H9 (cell line): Measurements from ENCODE around the gene WWC1. TPM values are rescaled to one million over a fixed set of nuclear protein-coding genes. Genes with fewer than 3 reads are reported as not detected.

Experiments used
- DNase-seq: peaks from one replicate; pipeline ENCODE4 v3.0.0-alpha.2; 2017
- H2AFZ ChIP-seq: one replicate; pipeline ENCODE4 v1.6.1; 2013; ENCODE audit warnings: mild to moderate bottlenecking, low read length, control low read depth, moderate library complexity
- H2AK5ac ChIP-seq: 2 replicates; pipeline ENCODE4 v1.6.1; 2013; ENCODE audit warnings: low read length, control low read depth, mixed read lengths; ENCODE audit not compliant: insufficient read length
- H2BK120ac ChIP-seq: one replicate; pipeline ENCODE4 v1.6.1; 2013; ENCODE audit warnings: low read depth, mild to moderate bottlenecking, low read length, control low read depth, inconsistent platforms; ENCODE audit not compliant: poor library complexity, severe bottlenecking
- H2BK12ac ChIP-seq: 2 replicates; pipeline ENCODE4 v1.6.1; 2013; ENCODE audit warnings: low read length, control low read depth, mixed read lengths, low read depth; ENCODE audit not compliant: insufficient read length
- H2BK15ac ChIP-seq: 2 replicates; pipeline ENCODE4 v1.6.1; 2013; ENCODE audit warnings: low read depth, low read length, control low read depth
- H2BK20ac ChIP-seq: one replicate; pipeline ENCODE4 v1.6.1; 2013; ENCODE audit warnings: low read depth, mild to moderate bottlenecking, low read length, control low read depth, inconsistent platforms; ENCODE audit not compliant: poor library complexity, severe bottlenecking
- H2BK5ac ChIP-seq: 2 replicates; pipeline ENCODE4 v1.6.1; 2013; ENCODE audit warnings: low read length, control low read depth, mixed read lengths; ENCODE audit not compliant: insufficient read length
- H3K14ac ChIP-seq: 2 replicates; pipeline ENCODE4 v1.6.1; 2013; ENCODE audit warnings: low read length, control low read depth; ENCODE audit not compliant: insufficient read depth
- H3K18ac ChIP-seq: 2 replicates; pipeline ENCODE4 v1.6.1; 2013; ENCODE audit warnings: low read depth, mild to moderate bottlenecking, mixed read lengths, low read length, control low read depth; ENCODE audit not compliant: insufficient read length
- H3K23ac ChIP-seq: 2 replicates; pipeline ENCODE4 v1.6.1; 2013; ENCODE audit warnings: low read length, control low read depth, mixed read lengths, low read depth; ENCODE audit not compliant: insufficient read length
- H3K23me2 ChIP-seq: 2 replicates; pipeline ENCODE4 v1.6.1; 2013; ENCODE audit warnings: low read depth, mild to moderate bottlenecking, mixed read lengths, low read length, control low read depth; ENCODE audit not compliant: insufficient read length, poor library complexity, severe bottlenecking
- H3K27ac ChIP-seq: 2 replicates; pipeline ENCODE4 v1.5.1; 2013; ENCODE audit warnings: low read length, control low read depth, mixed read lengths, low read depth; ENCODE audit not compliant: insufficient read length
- H3K27me3 ChIP-seq: 2 replicates; pipeline ENCODE4 v1.6.1; 2013; ENCODE audit warnings: low read length, control low read depth, inconsistent platforms; ENCODE audit not compliant: insufficient read depth
- H3K4ac ChIP-seq: 2 replicates; pipeline ENCODE4 v1.6.1; 2013; ENCODE audit warnings: low read depth, mild to moderate bottlenecking, control low read depth, inconsistent platforms, low read length, moderate library complexity
- H3K4me1 ChIP-seq: 2 replicates; pipeline ENCODE4 v1.6.1; 2013; ENCODE audit warnings: low read length, control low read depth, inconsistent platforms; ENCODE audit not compliant: insufficient read depth
- H3K4me2 ChIP-seq: 2 replicates; pipeline ENCODE4 v1.6.1; 2013; ENCODE audit warnings: low read length, control low read depth, mixed read lengths; ENCODE audit not compliant: insufficient read length, insufficient read depth
- H3K56ac ChIP-seq: 2 replicates; pipeline ENCODE4 v1.6.1; 2013; ENCODE audit warnings: low read depth, mild to moderate bottlenecking, mixed read lengths, low read length, control low read depth; ENCODE audit not compliant: insufficient read length
- H3K79me1 ChIP-seq: 2 replicates; pipeline ENCODE4 v1.6.1; 2013; ENCODE audit warnings: low read depth, mild to moderate bottlenecking, moderate library complexity, low read length, control low read depth, inconsistent platforms; ENCODE audit not compliant: insufficient read depth, poor library complexity, severe bottlenecking
- H3K79me2 ChIP-seq: 2 replicates; pipeline ENCODE4 v1.6.1; 2013; ENCODE audit warnings: low read length, control low read depth, inconsistent platforms; ENCODE audit not compliant: insufficient read depth
- H3K9ac ChIP-seq: 2 replicates; pipeline ENCODE4 v1.6.1; 2013; ENCODE audit warnings: low read length, control low read depth, mixed read lengths; ENCODE audit not compliant: insufficient read length; ENCODE audit errors: extremely low read depth
- H3K9me3 ChIP-seq: one replicate; pipeline ENCODE4 v1.6.1; 2013; ENCODE audit warnings: low read depth, low read length, inconsistent platforms; ENCODE audit not compliant: control insufficient read depth
- H3T11ph ChIP-seq: one replicate; pipeline ENCODE4 v1.6.1; 2013; ENCODE audit warnings: mild to moderate bottlenecking, low read length, control low read depth, inconsistent platforms
- H4K20me1 ChIP-seq: one replicate; pipeline ENCODE4 v1.6.1; 2013; ENCODE audit not compliant: control insufficient read depth, insufficient read length, insufficient read depth
- H4K5ac ChIP-seq: 2 replicates; pipeline ENCODE4 v1.6.1; 2013; ENCODE audit warnings: low read depth, mild to moderate bottlenecking, mixed read lengths, low read length, control low read depth; ENCODE audit not compliant: insufficient read length
- H4K8ac ChIP-seq: replicated peaks from 2 replicates; pipeline ENCODE4 v1.6.1; 2013; ENCODE audit warnings: low read length, control low read depth, mixed read lengths, low read depth; ENCODE audit not compliant: insufficient read length
- H4K91ac ChIP-seq: 2 replicates; pipeline ENCODE4 v1.6.1; 2013; ENCODE audit warnings: low read depth, mild to moderate bottlenecking, moderate library complexity, mixed read lengths, low read length, control low read depth; ENCODE audit not compliant: insufficient read length
- H3K27ac Mint-ChIP-seq, 3 experiments: 2 replicates in 2 of 3; 3 replicates in 1 of 3; pipeline ENCODE4 v1.8.0; 2020 to 2021; ENCODE audit warnings: mixed read lengths in 3 of 3, mild to moderate bottlenecking in 1 of 3, moderate library complexity in 1 of 3
- H3K27me3 Mint-ChIP-seq: 2 replicates; pipeline ENCODE4 v1.8.0; 2021; ENCODE audit warnings: low read depth, mild to moderate bottlenecking, moderate library complexity, mixed read lengths
- H3K36me3 Mint-ChIP-seq, 3 experiments: 2 replicates in 2 of 3; 3 replicates in 1 of 3; pipeline ENCODE4 v1.8.0; 2020 to 2021; ENCODE audit warnings: low read depth in 3 of 3, mixed read lengths in 3 of 3; ENCODE audit not compliant: insufficient read depth in 1 of 3
- H3K4me1 Mint-ChIP-seq, 2 experiments: 2 replicates each; pipeline ENCODE4 v1.8.0; 2020; ENCODE audit warnings: mixed read lengths in 2 of 2
- H3K4me3 Mint-ChIP-seq, 2 experiments: 2 replicates in 1 of 2; 3 replicates in 1 of 2; pipeline ENCODE4 v1.8.0; 2020 to 2021; ENCODE audit warnings: mild to moderate bottlenecking in 2 of 2, mixed read lengths in 2 of 2, moderate library complexity in 1 of 2
- H3K9me3 Mint-ChIP-seq, 2 experiments: 2 replicates in 1 of 2; 3 replicates in 1 of 2; pipeline ENCODE4 v1.8.0; 2020; ENCODE audit warnings: mild to moderate bottlenecking in 2 of 2, mixed read lengths in 2 of 2, moderate library complexity in 1 of 2
- CTCF ChIP-seq: fragments of 200-600 bp; sonication (generic); conservative IDR thresholded peaks from 3 replicates; pipeline ENCODE4 v1.8.0; 2021; ENCODE audit warnings: antibody characterized with exemption, mild to moderate bottlenecking
- WGBS: extraction: QIAGEN DNeasy Blood & Tissue Kit; methylation state at CpG from one replicate; pipeline ENCODE4 v1.1.7; 2013; ENCODE audit warnings: missing lambda C conversion rate, low lambda C conversion rate, mixed read lengths; ENCODE audit not compliant: insufficient read length; ENCODE audit errors: extremely low coverage; 5-methylcytosine and 5-hydroxymethylcytosine counted together
- total RNA-seq: library from RNA; stranded (reverse); gene quantifications from 2 replicates; pipeline ENCODE4 v1.2.1, GENCODE V29; 2021

Gene WWC1
- total RNA-seq, 1 experiment from 2014 or later, result 28.2 TPM

- Histone ChIP-seq H3K79me1 (no peaks in the 10 kb centered on the region), H2BK5ac (no peak overlapping the region), H3K23me2 (no peaks in the 10 kb centered on the region), H4K20me1 (no peaks in the 10 kb centered on the region), H2AFZ (no peak overlapping the region), H2BK20ac (no peak overlapping the region), H3K4ac (no peak overlapping the region), H3K27ac (no peak overlapping the region), H4K91ac (no peak overlapping the region), H3K4me1 (no peaks in the 10 kb centered on the region), H2BK12ac (no peak overlapping the region), H4K5ac (no peak overlapping the region), H3T11ph (no peak overlapping the region), H3K18ac (no peak overlapping the region), H3K79me2 (no peaks in the 10 kb centered on the region), H2BK120ac (no peak overlapping the region), H3K56ac (no peak overlapping the region), H3K23ac (no peak overlapping the region), H3K14ac (no peak overlapping the region), H3K9me3 (no peaks in the 10 kb centered on the region), H3K9ac (no peak overlapping the region), H3K27me3 (no peaks in the 10 kb centered on the region), H3K4me2 (no peak overlapping the region), H2AK5ac (no peak overlapping the region), H2BK15ac (no peak overlapping the region), H4K8ac (no peak overlapping the region)
- no peak overlapping the region for H3K4me3 Mint-ChIP-seq
- WGBS, result no CpG with 5 or more reads among the region's 7 CpGs
- no peak for TF ChIP-seq CTCF
- peaks cover 0 to 2% of the 10 kb centered on the region in 2 experiments; a peak in 1 of 5 replicates for H3K9me3 Mint-ChIP-seq
- peaks cover 1% of the 10 kb centered on the region; the same call in 1 of the 2 replicates for H3K27me3 Mint-ChIP-seq
- H3K27ac Mint-ChIP-seq, result no peak overlapping the region
- no peaks in the 10 kb centered on the region for H3K4me1 Mint-ChIP-seq
- no peak for DNase-seq
- H3K36me3 Mint-ChIP-seq, result peaks cover 0 to 3% (median 2%) of the 10 kb centered on the region in 3 experiments; a peak in 3 of 7 replicates
Measured at GRCh38 chr5:168251259-168251658, 40.2 kb upstream of the WWC1 start.
